Measurements from ENCODE around the gene SLC30A1.

- no peak for TF ChIP-seq POLR2AphosphoS5 (IDR thresholded peaks at IDR 0.05; ENCODE audit: borderline replicate concordance, low read depth, low read length)
- no peak for TF ChIP-seq EZH2 (IDR thresholded peaks at IDR 0.05)
- no peak for TF ChIP-seq FOXP2 (optimal IDR thresholded peaks at IDR 0.05; ENCODE audit: control extremely low read depth, extremely low read length, insufficient read depth)
Measured at GRCh38 chr1:211577277-211577818, 1.6 kb downstream of the SLC30A1 start.
